PC-3 (cell line): Measurements from ENCODE around the gene SELPLG. TPM values are rescaled to one million over a fixed set of nuclear protein-coding genes. Genes with fewer than 3 reads are reported as not detected.

Experiments
- ATAC-seq: fragments of 200-7000 bp; cut with Tn5 transposase; 2 replicates; pipeline ENCODE4 v1.9.1; 2020; ENCODE audit warnings: mild to moderate bottlenecking, moderate library complexity
- BruUV-seq: library from RNA; stranded (reverse); fragments of 400-500 nt; replicated peaks from 2 replicates; lab custom pipeline; 2021; lab: Mats Ljungman, UMichigan
- CTCF ChIA-PET: fragments of 300-600 bp; sonication (Branson Sonifier 250); formaldehyde crosslinking; loops from one replicate; lab custom pipeline; 2022; ENCODE audit warnings: antibody characterized with exemption; lab: Charles Lee
- POLR2A ChIA-PET: fragments of 300-600 bp; sonication (Branson Sonifier 250); formaldehyde crosslinking; loops from one replicate; lab custom pipeline; 2022; ENCODE audit warnings: antibody characterized with exemption; ENCODE audit not compliant: unreplicated experiment; lab: Charles Lee
- DNase-seq: peaks from one replicate; pipeline ENCODE4 v3.0.0-alpha.2; 2015
- H2AFZ ChIP-seq: fragments of 300-600 bp; sonication (generic); 2 replicates; pipeline ENCODE4 v1.6.0; 2016; ENCODE audit warnings: antibody characterized with exemption, low read length
- H3F3A ChIP-seq: fragments of 300-600 bp; sonication (generic); one replicate; pipeline ENCODE4 v1.6.0; 2017; ENCODE audit warnings: antibody characterized with exemption, low read length, control low read depth, mild to moderate bottlenecking; ENCODE audit not compliant: unreplicated experiment
- H3K27ac ChIP-seq: fragments of 300-600 bp; sonication (generic); 2 replicates; pipeline ENCODE4 v1.5.1; 2016; ENCODE audit warnings: mild to moderate bottlenecking, low read length
- H3K27me3 ChIP-seq: fragments of 300-600 bp; sonication (generic); 2 replicates; pipeline ENCODE4 v1.6.1; 2016; ENCODE audit warnings: low read length, mixed read lengths
- H3K36me3 ChIP-seq: fragments of 300-600 bp; sonication (generic); 2 replicates; pipeline ENCODE4 v1.6.1; 2016; ENCODE audit warnings: low read depth, mixed run types, low read length, mixed read lengths
- H3K4me1 ChIP-seq: fragments of 300-600 bp; sonication (generic); 2 replicates; pipeline ENCODE4 v1.5.1; 2016; ENCODE audit warnings: low read length; ENCODE audit not compliant: insufficient read depth
- H3K4me2 ChIP-seq: fragments of 300-600 bp; sonication (generic); 2 replicates; pipeline ENCODE4 v1.6.0; 2016; ENCODE audit warnings: low read length
- H3K4me3 ChIP-seq: fragments of 300-600 bp; sonication (generic); 2 replicates; pipeline ENCODE4 v1.5.1; 2016; ENCODE audit warnings: mild to moderate bottlenecking, low read length, mixed read lengths
- H3K79me2 ChIP-seq: fragments of 300-600 bp; sonication (generic); 2 replicates; pipeline ENCODE4 v1.6.1; 2017; ENCODE audit warnings: low read length, mixed read lengths
- H3K9ac ChIP-seq: fragments of 300-600 bp; sonication (generic); 2 replicates; pipeline ENCODE4 v1.6.0; 2016; ENCODE audit warnings: mild to moderate bottlenecking, low read length
- H3K9me2 ChIP-seq: fragments of 300-600 bp; sonication (generic); replicated peaks from 2 replicates; pipeline ENCODE4 v1.6.1; 2016; ENCODE audit warnings: mixed run types, low read length, mixed read lengths
- H3K9me3 ChIP-seq: fragments of 300-600 bp; sonication (generic); 2 replicates; pipeline ENCODE4 v1.6.1; 2016; ENCODE audit warnings: low read length, mixed read lengths
- H4K20me1 ChIP-seq: fragments of 300-600 bp; sonication (generic); 2 replicates; pipeline ENCODE4 v1.6.1; 2016; ENCODE audit warnings: low read length, mixed read lengths
- EZH2 ChIP-seq: fragments of 300-600 bp; sonication (generic); IDR thresholded peaks from one replicate; pipeline ENCODE4 v1.6.1; 2017; ENCODE audit warnings: antibody characterized with exemption, mild to moderate bottlenecking, low read length; ENCODE audit not compliant: unreplicated experiment
- EZH2phosphoT487 ChIP-seq: fragments of 300-600 bp; sonication (generic); IDR thresholded peaks from 2 replicates; pipeline ENCODE4 v1.6.1; 2018; ENCODE audit warnings: mild to moderate bottlenecking, antibody characterized with exemption, low read length, borderline replicate concordance
- intact Hi-C: fragments of 100-400 bp; cut with micrococcal nuclease; formaldehyde crosslinking; loops from 2 replicates; pipeline ENCODE4 v1.9.0; 2023
- total RNA-seq: library from RNA; depleted of rRNA; stranded (reverse); fragments of >200 nt; gene quantifications from 2 replicates; pipeline ENCODE4 v1.2.3, GENCODE V29; 2014
- TF ChIP-seq, protein P1 (sequence below): fragments of 300-600 bp; sonication (generic); conservative IDR thresholded peaks from 2 replicates; pipeline ENCODE4 v1.5.1; 2017; ENCODE audit warnings: antibody characterized with exemption, low read depth, mild to moderate bottlenecking, low read length

SELPLG gene
- total RNA-seq, 1 experiment from 2014 or later: 0.73 TPM

DNA sequence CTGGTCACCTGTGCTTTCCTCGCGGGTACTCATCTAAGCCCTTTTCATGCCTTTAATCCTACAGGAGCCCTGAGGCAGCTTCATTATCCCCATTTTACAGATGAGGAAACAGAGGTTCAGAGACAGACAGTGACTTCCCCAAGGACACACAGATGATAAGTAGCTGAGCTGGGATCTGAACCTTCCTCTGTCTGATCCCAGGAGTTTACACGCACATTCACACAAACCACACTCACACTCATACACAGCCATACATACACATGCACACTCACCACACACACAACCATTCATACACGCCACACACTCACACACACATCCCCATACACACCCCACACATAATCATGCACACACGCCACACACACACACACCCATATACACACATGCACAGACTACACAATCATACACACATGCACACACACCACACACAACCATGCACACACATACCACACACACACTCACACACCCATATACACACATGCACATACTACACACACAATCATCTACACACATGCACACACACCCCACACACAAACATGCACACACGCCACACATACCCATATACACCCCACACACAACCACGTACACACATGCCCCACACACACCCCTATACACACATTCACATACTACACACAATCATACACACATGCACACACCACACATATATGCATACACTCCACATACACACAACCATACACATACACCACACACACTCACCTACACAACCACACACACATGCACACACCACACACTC, 38.6 kb downstream of the SELPLG start:
- Histone ChIP-seq H3K27ac (no peak overlapping the region), H3F3A (no peaks in the 10 kb centered on the region), H4K20me1 (no peaks in the 10 kb centered on the region), H3K4me2 (no peak overlapping the region), H3K4me3 (no peak overlapping the region), H3K36me3 (no peaks in the 10 kb centered on the region), H3K9me2 (no peaks in the 10 kb centered on the region), H3K9ac (no peak overlapping the region), H3K4me1 (no peaks in the 10 kb centered on the region), H3K27me3 (no peaks in the 10 kb centered on the region), H2AFZ (no peak overlapping the region), H3K9me3 (no peaks in the 10 kb centered on the region), H3K79me2 (no peaks in the 10 kb centered on the region)
- DNase-seq (no peak), ATAC-seq (no peak)
- no peak for TF ChIP-seq EZH2
- TF ChIP-seq, protein P1, sequence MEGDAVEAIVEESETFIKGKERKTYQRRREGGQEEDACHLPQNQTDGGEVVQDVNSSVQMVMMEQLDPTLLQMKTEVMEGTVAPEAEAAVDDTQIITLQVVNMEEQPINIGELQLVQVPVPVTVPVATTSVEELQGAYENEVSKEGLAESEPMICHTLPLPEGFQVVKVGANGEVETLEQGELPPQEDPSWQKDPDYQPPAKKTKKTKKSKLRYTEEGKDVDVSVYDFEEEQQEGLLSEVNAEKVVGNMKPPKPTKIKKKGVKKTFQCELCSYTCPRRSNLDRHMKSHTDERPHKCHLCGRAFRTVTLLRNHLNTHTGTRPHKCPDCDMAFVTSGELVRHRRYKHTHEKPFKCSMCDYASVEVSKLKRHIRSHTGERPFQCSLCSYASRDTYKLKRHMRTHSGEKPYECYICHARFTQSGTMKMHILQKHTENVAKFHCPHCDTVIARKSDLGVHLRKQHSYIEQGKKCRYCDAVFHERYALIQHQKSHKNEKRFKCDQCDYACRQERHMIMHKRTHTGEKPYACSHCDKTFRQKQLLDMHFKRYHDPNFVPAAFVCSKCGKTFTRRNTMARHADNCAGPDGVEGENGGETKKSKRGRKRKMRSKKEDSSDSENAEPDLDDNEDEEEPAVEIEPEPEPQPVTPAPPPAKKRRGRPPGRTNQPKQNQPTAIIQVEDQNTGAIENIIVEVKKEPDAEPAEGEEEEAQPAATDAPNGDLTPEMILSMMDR: no peak
- no peak for TF ChIP-seq EZH2phosphoT487
- ChIA-PET POLR2A (no interaction called here), CTCF (interaction anchor here (0.6 kb wide), 1 partner anchor 24 kb away, joined by 6 read pairs; no protein-coding TSS in a partner anchor)
- intact Hi-C loops: no loop called here
- no TSS peak for BruUV-seq

DNA sequence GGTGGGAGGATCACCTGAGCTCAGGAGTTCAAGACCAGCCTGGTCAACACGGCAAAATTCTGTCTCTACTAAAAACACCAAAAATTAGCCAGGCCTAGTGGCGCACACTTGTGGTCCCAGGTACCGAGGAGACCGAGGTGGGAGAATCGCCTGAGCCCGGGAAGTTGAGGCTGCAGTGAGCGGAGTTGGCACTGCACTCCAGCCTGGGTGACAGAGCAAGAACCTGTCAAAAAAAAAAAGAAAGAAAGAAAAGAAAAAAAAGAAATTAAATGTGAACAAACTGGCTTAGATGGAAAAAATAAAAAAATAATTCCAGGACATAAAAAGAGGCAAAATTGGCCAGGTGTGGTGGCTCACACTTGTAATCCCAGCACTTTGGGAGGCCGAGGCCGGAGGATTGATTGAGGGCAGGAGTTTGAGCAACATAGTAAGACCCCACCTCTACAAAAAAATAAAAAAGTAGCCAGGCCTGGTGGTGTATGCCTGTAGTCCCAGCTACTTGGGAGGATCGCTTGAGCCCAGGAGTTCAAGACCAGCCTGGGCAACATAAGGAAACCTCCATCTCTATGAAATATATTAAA, 39.3 kb downstream of the SELPLG start:
- BruUV-seq: no TSS peak
- H3K36me3 ChIP-seq: no peaks in the 10 kb centered on the region
- H3K79me2 ChIP-seq: no peaks in the 10 kb centered on the region
- no peaks in the 10 kb centered on the region for H3K27me3 ChIP-seq
- no peaks in the 10 kb centered on the region for H3K4me1 ChIP-seq
- H3K27ac ChIP-seq: no peak overlapping the region
- H3K4me3 ChIP-seq: no peak overlapping the region
- no peaks in the 10 kb centered on the region for H3K9me2 ChIP-seq
- no peak for TF ChIP-seq EZH2
- TF ChIP-seq EZH2phosphoT487: no peak
- TF ChIP-seq, protein P1: no peak
- intact Hi-C loops: no loop called here
- POLR2A ChIA-PET: no interaction called here
- H3K9ac ChIP-seq: no peak overlapping the region
- no peak overlapping the region for H3K4me2 ChIP-seq
- ATAC-seq: no peak
- CTCF ChIA-PET: interaction anchor here (0.6 kb wide), 1 partner anchor 25 kb away, joined by 6 read pairs; no protein-coding TSS in a partner anchor
- H3F3A ChIP-seq: no peaks in the 10 kb centered on the region
- no peaks in the 10 kb centered on the region for H4K20me1 ChIP-seq
- H3K9me3 ChIP-seq: no peaks in the 10 kb centered on the region
- no peak for DNase-seq
- H2AFZ ChIP-seq: no peak overlapping the region
